Measurements from ENCODE around the gene PFKFB3.
"Not testable (repeated sequence)": the region's sequence is repeated elsewhere in the genome, so short reads cannot be mapped to it uniquely, and the experiment has no call there.

Gene PFKFB3

GRCh38 chr10:6202098-6202683 is 541 bp upstream of the PFKFB3 start:
- H3K4me3 ChIP-seq (ENCODE audit: low read length) = peak overlapping the region; percentile 33; the same call in 1 of the 2 replicates
- TF ChIP-seq ZNF274 (IDR thresholded peaks at IDR 0.05; ENCODE audit: low read depth, low read length) = no peak

GRCh38 chr10:6203331-6204062 is 765 bp downstream of the PFKFB3 start:
- peak overlapping the region; percentile 76 for H3K4me3 ChIP-seq (ENCODE audit: low read length)
- no peak for TF ChIP-seq ZNF274 (IDR thresholded peaks at IDR 0.05; ENCODE audit: low read depth, low read length)

GRCh38 chr10:6204063-6204340 is 1.3 kb downstream of the PFKFB3 start:
- peak overlapping the region; percentile 76 for H3K4me3 ChIP-seq (ENCODE audit: low read length)

GRCh38 chr10:6204341-6205191 is 1.8 kb downstream of the PFKFB3 start:
- no peak for TF ChIP-seq ZNF274 (IDR thresholded peaks at IDR 0.05; ENCODE audit: low read depth, low read length)
- peak overlapping the region; percentile 76; the same call in 1 of the 2 replicates for H3K4me3 ChIP-seq (ENCODE audit: low read length)

More at GRCh38 chr10:6204063-6204340, 1.3 kb downstream of the PFKFB3 start:
- no peak for TF ChIP-seq ZNF274 (IDR thresholded peaks at IDR 0.05; ENCODE audit: low read depth, low read length)

GRCh38 chr10:6206486-6206885 is 3.8 kb downstream of the PFKFB3 start:
- H3K4me3 ChIP-seq (ENCODE audit: low read length) = not testable (repeated sequence)

- no peak overlapping the region for H3K4me3 ChIP-seq (ENCODE audit: low read length)
- no peak for TF ChIP-seq ZNF274 (IDR thresholded peaks at IDR 0.05; ENCODE audit: low read depth, low read length)
Observed at GRCh38 chr10:6207658-6208057, 4.9 kb downstream of the PFKFB3 start.

GRCh38 chr10:6208799-6209235 is 6.1 kb downstream of the PFKFB3 start:
- H3K4me3 ChIP-seq (ENCODE audit: low read length) = no peak overlapping the region
- no peak for TF ChIP-seq ZNF274 (IDR thresholded peaks at IDR 0.05; ENCODE audit: low read depth, low read length)

GRCh38 chr10:6211341-6211670 is 8.6 kb downstream of the PFKFB3 start:
- no peak overlapping the region for H3K4me3 ChIP-seq (ENCODE audit: low read length)
- TF ChIP-seq ZNF274 (IDR thresholded peaks at IDR 0.05; ENCODE audit: low read depth, low read length) = no peak

- TF ChIP-seq ZNF274 (IDR thresholded peaks at IDR 0.05; ENCODE audit: low read depth, low read length) = no peak
- no peak overlapping the region for H3K4me3 ChIP-seq (ENCODE audit: low read length)
Observed at GRCh38 chr10:6211671-6212635, 9.2 kb downstream of the PFKFB3 start.

- TF ChIP-seq ZNF274 (IDR thresholded peaks at IDR 0.05; ENCODE audit: low read depth, low read length) = no peak
- H3K4me3 ChIP-seq (ENCODE audit: low read length) = no peak overlapping the region
Observed at GRCh38 chr10:6212806-6213205, 10.1 kb downstream of the PFKFB3 start.

- H3K4me3 ChIP-seq (ENCODE audit: low read length) = no peak overlapping the region
- no peak for TF ChIP-seq ZNF274 (IDR thresholded peaks at IDR 0.05; ENCODE audit: low read depth, low read length)
Observed at GRCh38 chr10:6213257-6213905, 10.6 kb downstream of the PFKFB3 start.

- no peak for TF ChIP-seq ZNF274 (IDR thresholded peaks at IDR 0.05; ENCODE audit: low read depth, low read length)
- no peak overlapping the region for H3K4me3 ChIP-seq (ENCODE audit: low read length)
Observed at GRCh38 chr10:6213908-6214307, 11.2 kb downstream of the PFKFB3 start.

- H3K4me3 ChIP-seq (ENCODE audit: low read length) = no peak overlapping the region
- TF ChIP-seq ZNF274 (IDR thresholded peaks at IDR 0.05; ENCODE audit: low read depth, low read length) = no peak
Observed at GRCh38 chr10:6214612-6215011, 11.9 kb downstream of the PFKFB3 start.
